ENCODE measurements around the gene PHLDA1. TPM values are rescaled to one million over a fixed set of nuclear protein-coding genes. Genes with fewer than 3 reads are reported as not detected.

The PHLDA1 gene
- total RNA-seq, 2 experiments from 2014 or later: 0.44 to 2.1 TPM

GRCh38 chr12:76031081-76031413 is 529 bp downstream of the PHLDA1 start:
- ChIA-PET CTCF (ENCODE audit: unreplicated experiment) (interaction anchor here (1.0 to 1.4 kb wide), 4 partner anchors 11 to 504 kb away, joined by 3 to 5 read pairs (median 4); no protein-coding TSS in a partner anchor), POLR2A (interaction anchor here (0.7 to 1.7 kb wide), 8 partner anchors 212 to 545 kb away, joined by 3 to 6 read pairs (median 3); partner anchors contain the start of gene BBS10)
- Histone ChIP-seq H3K36me3 (ENCODE audit: insufficient read depth, low read length) (no peaks in the 10 kb centered on the region), H3K9me2 (ENCODE audit: insufficient read depth, low read length) (no peaks in the 10 kb centered on the region), H3K4me1 (ENCODE audit: insufficient read depth, low read length, poor library complexity, severe bottlenecking) (peaks cover 28% of the 10 kb centered on the region), H3K27ac (ENCODE audit: low read depth, low read length, poor library complexity, severe bottlenecking) (no peak overlapping the region), H2AFZ (ENCODE audit: low read length) (peak overlapping the region; percentile 89), H3K9me3 (ENCODE audit: low read length) (no peaks in the 10 kb centered on the region), H3K79me2 (ENCODE audit: insufficient read depth, low read depth, low read length) (no peaks in the 10 kb centered on the region), H3K4me3 (ENCODE audit: low read depth, low read length, poor library complexity, severe bottlenecking) (peak overlapping the region; percentile 71), H4K20me1 (ENCODE audit: insufficient read depth, low read length) (no peaks in the 10 kb centered on the region), H3K4me2 (ENCODE audit: low read length) (peak overlapping the region; percentile 67)
- TF ChIP-seq CTCF (conservative IDR thresholded peaks at IDR 0.05; ENCODE audit: low read length): no peak
- no peak for TF ChIP-seq EZH2phosphoT487 (IDR thresholded peaks at IDR 0.05; ENCODE audit: borderline replicate concordance, low read depth, low read length)
- no TSS peak for BruUV-seq (replicated peaks)
- intact Hi-C loops (cut with micrococcal nuclease; ENCODE audit: unreplicated experiment): loop anchor here (1.0 to 5.0 kb wide), 9 partner anchors 71 to 544 kb away; partner anchors contain the start of gene KRR1
- no peak for DNase-seq (ENCODE audit: low spot score)

GRCh38 chr12:76030341-76031080 is 1.1 kb downstream of the PHLDA1 start:
- TF ChIP-seq CTCF (conservative IDR thresholded peaks at IDR 0.05; ENCODE audit: low read length) (no peak), EZH2phosphoT487 (IDR thresholded peaks at IDR 0.05; ENCODE audit: borderline replicate concordance, low read depth, low read length) (no peak)
- Histone ChIP-seq H3K9me3 (ENCODE audit: low read length) (no peaks in the 10 kb centered on the region), H3K4me2 (ENCODE audit: low read length) (peak overlapping the region; percentile 67), H3K36me3 (ENCODE audit: insufficient read depth, low read length) (no peaks in the 10 kb centered on the region), H2AFZ (ENCODE audit: low read length) (peak overlapping the region; percentile 89), H3K4me3 (ENCODE audit: low read depth, low read length, poor library complexity, severe bottlenecking) (peak overlapping the region; percentile 71), H4K20me1 (ENCODE audit: insufficient read depth, low read length) (no peaks in the 10 kb centered on the region), H3K79me2 (ENCODE audit: insufficient read depth, low read depth, low read length) (no peaks in the 10 kb centered on the region), H3K9me2 (ENCODE audit: insufficient read depth, low read length) (no peaks in the 10 kb centered on the region), H3K4me1 (ENCODE audit: insufficient read depth, low read length, poor library complexity, severe bottlenecking) (peaks cover 28% of the 10 kb centered on the region), H3K27ac (ENCODE audit: low read depth, low read length, poor library complexity, severe bottlenecking) (no peak overlapping the region)
- CTCF ChIA-PET (ENCODE audit: unreplicated experiment): interaction anchor here (0.7 to 1.1 kb wide), 3 partner anchors 10 to 246 kb away, joined by 3 read pairs; no protein-coding TSS in a partner anchor
- POLR2A ChIA-PET: interaction anchor here (0.7 to 1.7 kb wide), 6 partner anchors 211 to 620 kb away, joined by 3 to 5 read pairs (median 3); no protein-coding TSS in a partner anchor
- intact Hi-C loops (cut with micrococcal nuclease; ENCODE audit: unreplicated experiment): loop anchor here (1.0 to 5.0 kb wide), 9 partner anchors 70 to 543 kb away; partner anchors contain the start of gene KRR1
- DNase-seq (ENCODE audit: low spot score): peak; percentile 49
- no TSS peak for BruUV-seq (replicated peaks)
